Endothelial cell of umbilical vein (primary cell): ENCODE data around the gene TSSK6. TPM values are rescaled to one million over a fixed set of nuclear protein-coding genes. Genes with fewer than 3 reads are reported as not detected.

Experiments
- BruUV-seq: library from RNA; stranded (reverse); fragments of 400-500 nt; replicated peaks from 2 replicates; lab custom pipeline; 2021; lab: Mats Ljungman, UMichigan
- CTCF ChIA-PET: fragments of 300-600, 350-600 bp; sonication (Branson Sonifier 250); formaldehyde crosslinking; loops from one replicate; lab custom pipeline; 2021; ENCODE audit warnings: antibody characterized with exemption, inconsistent platforms; lab: Charles Lee
- POLR2A ChIA-PET: fragments of 300-600, 350-600 bp; sonication (Branson Sonifier 250); formaldehyde crosslinking; loops from one replicate; lab custom pipeline; 2021; ENCODE audit warnings: antibody characterized with exemption, inconsistent platforms; lab: Charles Lee
- DNase-seq: peaks from one replicate; pipeline ENCODE4 v3.0.0-alpha.2; 2011; ENCODE audit warnings: low read depth, low spot score
- FAIRE-seq: peaks from 2 replicates; lab custom pipeline; 2011; peaks lifted over from hg19 to GRCh38; lab: Jason Lieb, UNC
- H2AFZ ChIP-seq: 2 replicates; pipeline ENCODE4 v1.6.0; 2012; ENCODE audit warnings: low read depth, low read length, control low read depth, inconsistent platforms
- H3K27ac ChIP-seq: 2 replicates; pipeline ENCODE4 v1.5.1; 2011; ENCODE audit warnings: low read depth, mild to moderate bottlenecking, control low read depth, low read length, moderate library complexity; ENCODE audit not compliant: insufficient read depth
- H3K27me3 ChIP-seq, 2 experiments: 2 replicates each; pipeline versions ENCODE4 v1.6.0 to v1.6.1; 2011; ENCODE audit warnings: low read length in 2 of 2, mixed read lengths in 1 of 2; ENCODE audit not compliant: control insufficient read depth in 2 of 2, insufficient read depth in 2 of 2
- H3K36me3 ChIP-seq, 2 experiments: 2 replicates in 1 of 2; 3 replicates in 1 of 2; pipeline ENCODE4 v1.5.1; 2011; ENCODE audit warnings: low read length in 2 of 2, mild to moderate bottlenecking in 1 of 2, moderate library complexity in 1 of 2; ENCODE audit not compliant: control insufficient read depth in 2 of 2, insufficient read depth in 2 of 2; ENCODE audit errors: extremely low read depth in 1 of 2
- H3K4me1 ChIP-seq: 3 replicates; pipeline ENCODE4 v1.5.1; 2011; ENCODE audit warnings: mild to moderate bottlenecking, low read length; ENCODE audit not compliant: control insufficient read depth, insufficient read depth; ENCODE audit errors: extremely low read depth
- H3K4me2 ChIP-seq: 2 replicates; pipeline ENCODE4 v1.6.1; 2011; ENCODE audit warnings: low read length, control low read depth, mixed read lengths; ENCODE audit not compliant: insufficient read depth
- H3K4me3 ChIP-seq, 3 experiments: fragments of 200-600 bp in 1 of 3; sonication (generic), shearing (Covaris generic) in 1 of 3; replicated peaks in 1 of 3; 2 replicates each; pipeline ENCODE4 v1.5.1; 2011 to 2016; ENCODE audit warnings: control low read depth in 3 of 3, low read length in 3 of 3, mild to moderate bottlenecking in 2 of 3, inconsistent platforms in 1 of 3, low read depth in 1 of 3, moderate library complexity in 1 of 3; ENCODE audit not compliant: insufficient read depth in 1 of 3
- H3K79me2 ChIP-seq: 2 replicates; pipeline ENCODE4 v1.6.0; 2012; ENCODE audit warnings: low read length, inconsistent platforms; ENCODE audit not compliant: control insufficient read depth, insufficient read depth
- H3K9ac ChIP-seq: replicated peaks from 2 replicates; pipeline ENCODE3; 2011; ENCODE audit warnings: low read length, control low read depth; ENCODE audit not compliant: insufficient read depth; ENCODE audit errors: extremely low read depth
- H3K9me1 ChIP-seq: replicated peaks from 3 replicates; pipeline ENCODE4 v1.6.0; 2011; ENCODE audit warnings: mild to moderate bottlenecking, low read length; ENCODE audit not compliant: control insufficient read depth, insufficient read depth; ENCODE audit errors: extremely low read depth
- H3K9me3 ChIP-seq: replicated peaks from 2 replicates; pipeline ENCODE4 v1.5.1; 2012; ENCODE audit warnings: low read length, inconsistent platforms; ENCODE audit not compliant: control insufficient read depth, insufficient read depth
- H4K20me1 ChIP-seq: replicated peaks from 2 replicates; pipeline ENCODE3; 2011; ENCODE audit warnings: mild to moderate bottlenecking, low read length; ENCODE audit not compliant: control insufficient read depth, insufficient read depth; ENCODE audit errors: extremely low read depth
- EZH2 ChIP-seq: IDR thresholded peaks from 2 replicates; pipeline ENCODE4 v1.6.1; 2012; ENCODE audit warnings: borderline replicate concordance, low read depth, mild to moderate bottlenecking, moderate library complexity, low read length, inconsistent platforms; ENCODE audit not compliant: severe bottlenecking
- FOS ChIP-seq: IDR thresholded peaks from 2 replicates; pipeline ENCODE4 v1.6.1; 2011; ENCODE audit warnings: mild to moderate bottlenecking, low read length, moderate library complexity, borderline replicate concordance; ENCODE audit not compliant: insufficient read depth
- GATA2 ChIP-seq: IDR thresholded peaks from 2 replicates; pipeline ENCODE4 v1.7.0; 2011; ENCODE audit warnings: low read depth, mild to moderate bottlenecking, moderate library complexity, mixed read lengths, low read length; ENCODE audit not compliant: insufficient read length, insufficient read depth
- JUN ChIP-seq: IDR thresholded peaks from 2 replicates; pipeline ENCODE4 v1.6.1; 2011; ENCODE audit warnings: borderline replicate concordance, low read depth; ENCODE audit not compliant: insufficient read length, insufficient read depth
- MYC ChIP-seq: IDR thresholded peaks from one replicate; pipeline ENCODE4 v1.6.1; 2011; ENCODE audit warnings: mild to moderate bottlenecking, low read depth, low read length
- POLR2A ChIP-seq: IDR thresholded peaks from 2 replicates; pipeline ENCODE4 v1.6.1; 2012; ENCODE audit warnings: low read depth, mild to moderate bottlenecking, control low read depth, low read length
- POLR2AphosphoS5 ChIP-seq: IDR thresholded peaks from 2 replicates; pipeline ENCODE4 v1.6.1; 2012; ENCODE audit warnings: low read depth, mild to moderate bottlenecking, control low read depth, low read length, moderate library complexity; ENCODE audit not compliant: insufficient read depth
- dilution Hi-C: fragments of 300-500 bp; cut with MboI; formaldehyde crosslinking; loops from one replicate; pipeline ENCODE4 v1.15.0; 2019; ENCODE audit warnings: low sequenced_read_pairs; ENCODE audit not compliant: extremely low pct_ligation_motif_present
- intact Hi-C: fragments of 100-400 bp; cut with micrococcal nuclease; formaldehyde crosslinking; loops from one replicate; pipeline ENCODE4 v1.10.0; 2022
- polyA plus RNA-seq, 4 experiments: library from polyadenylated mRNA; depleted of rRNA in 3 of 4; stranded (reverse) in 3 of 4; unstranded in 1 of 4; fragments of >200 nt; gene quantifications; 2 replicates each; pipeline versions ENCODE4 v1.2.1 to v1.2.3, GENCODE V29; 2011 to 2012; ENCODE audit warnings: missing spikeins in 1 of 4
- total RNA-seq: library from RNA; stranded (reverse); gene quantifications from 2 replicates; pipeline ENCODE4 v1.2.3, GENCODE V29; 2021
- TF ChIP-seq, protein P1 (sequence below): IDR thresholded peaks from 2 replicates; pipeline ENCODE4 v1.6.1; 2011; ENCODE audit not compliant: insufficient read depth, insufficient read length
- TF ChIP-seq, protein P2 (sequence below), 2 donors: IDR thresholded peaks; 1 replicate in 1 of 2; 2 replicates in 1 of 2; pipeline ENCODE4 v1.5.1; 2011; ENCODE audit warnings: low read length in 2 of 2, mild to moderate bottlenecking in 2 of 2, moderate library complexity in 2 of 2, control low read depth in 1 of 2, inconsistent platforms in 1 of 2, low read depth in 1 of 2; ENCODE audit not compliant: insufficient read depth in 1 of 2; ENCODE audit errors: extremely low read depth in 1 of 2

The TSSK6 gene
- total and polyA plus RNA-seq, 2 donors (not counting 3 experiments of a cell fraction or from before 2014, with no cell fraction given) = 0.76 to 0.82 TPM

DNA sequence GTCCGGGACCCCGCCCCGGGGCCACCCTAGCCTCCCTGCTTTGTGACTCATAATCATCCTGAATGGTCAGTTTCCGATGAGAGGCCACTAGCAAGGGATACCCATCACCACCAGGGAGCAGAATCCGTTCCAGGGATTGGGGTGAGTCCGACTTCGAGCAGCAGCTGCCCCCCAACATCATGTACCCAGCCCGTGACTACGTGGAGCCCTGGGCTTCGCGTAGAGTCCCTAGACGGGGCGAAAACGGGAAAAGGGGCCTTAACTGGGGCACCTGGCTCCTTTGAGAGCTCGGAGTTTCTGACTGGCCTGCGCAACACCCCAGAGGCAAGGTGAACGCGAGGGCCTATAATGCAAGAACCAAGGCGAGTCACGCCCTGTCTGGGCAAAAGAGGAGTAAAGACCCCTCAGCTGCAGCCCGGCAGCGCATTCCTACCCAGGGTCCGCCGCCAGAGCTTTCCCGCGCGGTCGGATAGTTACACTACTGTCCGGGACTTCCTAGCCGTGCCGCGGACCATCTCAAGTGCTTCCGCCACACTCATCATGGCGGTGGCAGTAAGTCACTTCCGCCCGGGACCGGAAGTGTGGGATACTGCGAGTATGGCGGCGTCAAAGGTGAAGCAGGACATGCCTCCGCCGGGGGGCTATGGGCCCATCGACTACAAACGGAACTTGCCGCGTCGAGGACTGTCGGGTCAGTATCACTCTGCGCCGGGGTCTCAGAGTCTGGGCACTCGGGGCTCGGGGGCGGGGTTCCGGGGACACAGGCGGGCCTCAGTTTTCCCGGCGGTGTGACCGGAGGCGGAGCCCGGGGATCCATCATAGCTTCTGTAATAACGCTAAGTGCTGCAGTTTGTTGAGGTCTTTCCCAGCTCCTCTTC lies 533 bp upstream of the TSSK6 start, which contains the start of gene NDUFA13:
Gene NDUFA13 (plus strand): TSS at position 584 of the 878 bp plus-strand sequence. CDS start 14 bp downstream, at position 598.
- H3K4me1 ChIP-seq = peaks cover 11% of the 10 kb centered on the region
- dilution Hi-C loops (no loop called here), intact Hi-C loops (loop anchor here (1.0 kb wide), 1 partner anchor 25 kb away; no protein-coding TSS in a partner anchor)
- no peaks in the 10 kb centered on the region for H3K9me1 ChIP-seq
- TSS peak; percentile 95 for BruUV-seq
- peak within 1 kb of the TSS; percentile 90 for H3K4me2 ChIP-seq
- H3K27me3 ChIP-seq = no peaks in the 10 kb centered on the region
- peaks cover 3 to 4% of the 10 kb centered on the region in 2 experiments for H3K36me3 ChIP-seq
- peaks cover 24% of the 10 kb centered on the region for H3K79me2 ChIP-seq
- H4K20me1 ChIP-seq = no peaks in the 10 kb centered on the region
- peak within 1 kb of the TSS; percentile 68 for H3K27ac ChIP-seq
- H3K9ac ChIP-seq = peak within 1 kb of the TSS; percentile 89
- CTCF ChIA-PET = interaction anchor here (1.4 kb wide), 1 partner anchor 26 kb away, joined by 6 read pairs; no protein-coding TSS in a partner anchor
- POLR2A ChIA-PET = no interaction called here
- H3K4me3 ChIP-seq = peak within 1 kb of the TSS; percentile 90 to 99 (median 94)
- FAIRE-seq = peak; percentile 97
- H2AFZ ChIP-seq = peak within 1 kb of the TSS; percentile 96
- peak; percentile 93 for DNase-seq
- no peak for TF ChIP-seq MYC
- TF ChIP-seq, protein P1, sequence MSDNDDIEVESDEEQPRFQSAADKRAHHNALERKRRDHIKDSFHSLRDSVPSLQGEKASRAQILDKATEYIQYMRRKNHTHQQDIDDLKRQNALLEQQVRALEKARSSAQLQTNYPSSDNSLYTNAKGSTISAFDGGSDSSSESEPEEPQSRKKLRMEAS = no peak
- TF ChIP-seq EZH2 = no peak
- TF ChIP-seq FOS = no peak
- TF ChIP-seq POLR2AphosphoS5 = peak; percentile 99
- TF ChIP-seq JUN = no peak
- TF ChIP-seq, protein P2, sequence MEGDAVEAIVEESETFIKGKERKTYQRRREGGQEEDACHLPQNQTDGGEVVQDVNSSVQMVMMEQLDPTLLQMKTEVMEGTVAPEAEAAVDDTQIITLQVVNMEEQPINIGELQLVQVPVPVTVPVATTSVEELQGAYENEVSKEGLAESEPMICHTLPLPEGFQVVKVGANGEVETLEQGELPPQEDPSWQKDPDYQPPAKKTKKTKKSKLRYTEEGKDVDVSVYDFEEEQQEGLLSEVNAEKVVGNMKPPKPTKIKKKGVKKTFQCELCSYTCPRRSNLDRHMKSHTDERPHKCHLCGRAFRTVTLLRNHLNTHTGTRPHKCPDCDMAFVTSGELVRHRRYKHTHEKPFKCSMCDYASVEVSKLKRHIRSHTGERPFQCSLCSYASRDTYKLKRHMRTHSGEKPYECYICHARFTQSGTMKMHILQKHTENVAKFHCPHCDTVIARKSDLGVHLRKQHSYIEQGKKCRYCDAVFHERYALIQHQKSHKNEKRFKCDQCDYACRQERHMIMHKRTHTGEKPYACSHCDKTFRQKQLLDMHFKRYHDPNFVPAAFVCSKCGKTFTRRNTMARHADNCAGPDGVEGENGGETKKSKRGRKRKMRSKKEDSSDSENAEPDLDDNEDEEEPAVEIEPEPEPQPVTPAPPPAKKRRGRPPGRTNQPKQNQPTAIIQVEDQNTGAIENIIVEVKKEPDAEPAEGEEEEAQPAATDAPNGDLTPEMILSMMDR (IDR thresholded peaks at IDR 0.05; ENCODE audit: extremely low read depth in 1 of 2, insufficient read depth in 1 of 2, low read depth in 1 of 2, low read length in 2 of 2) = peak in 1 of 2 donors; percentile 17
- TF ChIP-seq POLR2A = peak; percentile 91
- TF ChIP-seq GATA2 = no peak
- H3K9me3 ChIP-seq = no peaks in the 10 kb centered on the region
